ENCODE data around the gene AOPEP.

AOPEP gene

GRCh38 chr9:94802793-94803192 is 76.3 kb downstream of the AOPEP start:
- no peaks in the 10 kb centered on the region for H3K9me3 ChIP-seq (ENCODE audit: insufficient read depth, low read depth, low read length)
- H3K4me3 ChIP-seq (ENCODE audit: low read length, poor library complexity, severe bottlenecking): no peak overlapping the region
- H3K27me3 ChIP-seq (ENCODE audit: insufficient read depth, low read length, poor library complexity, severe bottlenecking): no peaks in the 10 kb centered on the region
- no peaks in the 10 kb centered on the region for H3K9me2 ChIP-seq (replicated peaks; ENCODE audit: low read depth, low read length)
- H3K9ac ChIP-seq (ENCODE audit: low read depth, low read length, poor library complexity, severe bottlenecking): no peak overlapping the region
- peaks cover 34% of the 10 kb centered on the region for H3K4me1 ChIP-seq (ENCODE audit: insufficient read depth, low read length, poor library complexity, severe bottlenecking)
- H3K79me2 ChIP-seq (ENCODE audit: insufficient read depth, low read length): no peaks in the 10 kb centered on the region
- no peaks in the 10 kb centered on the region for H4K20me1 ChIP-seq (ENCODE audit: insufficient read depth, low read length, poor library complexity, severe bottlenecking)
- peaks cover 12% of the 10 kb centered on the region; the same call in 1 of the 2 replicates for H3K36me3 ChIP-seq (ENCODE audit: insufficient read depth, low read length)
- TF ChIP-seq EZH2phosphoT487 (IDR thresholded peaks at IDR 0.05; ENCODE audit: borderline replicate concordance): no peak
- peak overlapping the region; percentile 6 for H3K4me2 ChIP-seq (ENCODE audit: low read depth, low read length, poor library complexity, severe bottlenecking)
- H3F3A ChIP-seq (ENCODE audit: low read depth): no peaks in the 10 kb centered on the region
- H2AFZ ChIP-seq (ENCODE audit: low read length): no peak overlapping the region

DNA sequence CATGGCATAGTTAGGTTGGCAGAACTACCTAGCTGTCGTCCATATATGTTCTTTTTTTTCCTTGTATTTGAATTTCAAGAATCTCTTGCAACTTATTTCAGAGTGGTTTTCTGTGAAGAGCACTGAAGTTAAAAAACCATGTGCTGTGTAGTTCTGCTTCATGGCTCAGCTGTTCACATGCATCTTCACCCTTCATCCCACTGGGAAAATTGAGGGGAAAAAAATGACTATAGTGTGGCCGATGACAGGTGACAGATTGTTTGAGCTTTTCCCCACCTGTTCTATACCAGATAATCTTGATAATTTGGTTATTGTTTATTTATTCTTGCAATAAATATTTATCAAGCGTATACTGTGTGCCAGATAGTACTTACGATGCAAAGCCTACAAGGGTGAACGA is 77.8 kb downstream of the AOPEP start:
- H3K79me2 ChIP-seq (ENCODE audit: insufficient read depth, low read length): no peaks in the 10 kb centered on the region
- no peak overlapping the region for H3K4me2 ChIP-seq (ENCODE audit: low read depth, low read length, poor library complexity, severe bottlenecking)
- peaks cover 12% of the 10 kb centered on the region; the same call in 1 of the 2 replicates for H3K36me3 ChIP-seq (ENCODE audit: insufficient read depth, low read length)
- H3K4me1 ChIP-seq (ENCODE audit: insufficient read depth, low read length, poor library complexity, severe bottlenecking): peaks cover 34% of the 10 kb centered on the region
- no peak overlapping the region for H3K9ac ChIP-seq (ENCODE audit: low read depth, low read length, poor library complexity, severe bottlenecking)
- TF ChIP-seq, protein P1, sequence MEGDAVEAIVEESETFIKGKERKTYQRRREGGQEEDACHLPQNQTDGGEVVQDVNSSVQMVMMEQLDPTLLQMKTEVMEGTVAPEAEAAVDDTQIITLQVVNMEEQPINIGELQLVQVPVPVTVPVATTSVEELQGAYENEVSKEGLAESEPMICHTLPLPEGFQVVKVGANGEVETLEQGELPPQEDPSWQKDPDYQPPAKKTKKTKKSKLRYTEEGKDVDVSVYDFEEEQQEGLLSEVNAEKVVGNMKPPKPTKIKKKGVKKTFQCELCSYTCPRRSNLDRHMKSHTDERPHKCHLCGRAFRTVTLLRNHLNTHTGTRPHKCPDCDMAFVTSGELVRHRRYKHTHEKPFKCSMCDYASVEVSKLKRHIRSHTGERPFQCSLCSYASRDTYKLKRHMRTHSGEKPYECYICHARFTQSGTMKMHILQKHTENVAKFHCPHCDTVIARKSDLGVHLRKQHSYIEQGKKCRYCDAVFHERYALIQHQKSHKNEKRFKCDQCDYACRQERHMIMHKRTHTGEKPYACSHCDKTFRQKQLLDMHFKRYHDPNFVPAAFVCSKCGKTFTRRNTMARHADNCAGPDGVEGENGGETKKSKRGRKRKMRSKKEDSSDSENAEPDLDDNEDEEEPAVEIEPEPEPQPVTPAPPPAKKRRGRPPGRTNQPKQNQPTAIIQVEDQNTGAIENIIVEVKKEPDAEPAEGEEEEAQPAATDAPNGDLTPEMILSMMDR (conservative IDR thresholded peaks at IDR 0.05; ENCODE audit: low read length): no peak
- TF ChIP-seq EZH2phosphoT487 (IDR thresholded peaks at IDR 0.05; ENCODE audit: borderline replicate concordance): no peak
- H3K9me3 ChIP-seq (ENCODE audit: insufficient read depth, low read depth, low read length): no peaks in the 10 kb centered on the region
- H3K27me3 ChIP-seq (ENCODE audit: insufficient read depth, low read length, poor library complexity, severe bottlenecking): no peaks in the 10 kb centered on the region
- H4K20me1 ChIP-seq (ENCODE audit: insufficient read depth, low read length, poor library complexity, severe bottlenecking): no peaks in the 10 kb centered on the region
- H2AFZ ChIP-seq (ENCODE audit: low read length): no peak overlapping the region
- H3K4me3 ChIP-seq (ENCODE audit: low read length, poor library complexity, severe bottlenecking): no peak overlapping the region
- no peaks in the 10 kb centered on the region for H3K9me2 ChIP-seq (replicated peaks; ENCODE audit: low read depth, low read length)
- no peaks in the 10 kb centered on the region for H3F3A ChIP-seq (ENCODE audit: low read depth)

GRCh38 chr9:94805051-94805489 is 78.6 kb downstream of the AOPEP start:
- H3K9ac ChIP-seq (ENCODE audit: low read depth, low read length, poor library complexity, severe bottlenecking): no peak overlapping the region

More at GRCh38 chr9:94805051-94805489, 78.6 kb downstream of the AOPEP start:
- Histone ChIP-seq H3K4me2 (ENCODE audit: low read depth, low read length, poor library complexity, severe bottlenecking) (no peak overlapping the region), H3K9me2 (replicated peaks; ENCODE audit: low read depth, low read length) (no peaks in the 10 kb centered on the region), H3K27me3 (ENCODE audit: insufficient read depth, low read length, poor library complexity, severe bottlenecking) (no peaks in the 10 kb centered on the region), H3K4me1 (ENCODE audit: insufficient read depth, low read length, poor library complexity, severe bottlenecking) (peaks cover 34% of the 10 kb centered on the region), H3K79me2 (ENCODE audit: insufficient read depth, low read length) (no peaks in the 10 kb centered on the region), H3K36me3 (ENCODE audit: insufficient read depth, low read length) (peaks cover 12% of the 10 kb centered on the region; the same call in 1 of the 2 replicates), H4K20me1 (ENCODE audit: insufficient read depth, low read length, poor library complexity, severe bottlenecking) (no peaks in the 10 kb centered on the region), H3K4me3 (ENCODE audit: low read length, poor library complexity, severe bottlenecking) (no peak overlapping the region), H3F3A (ENCODE audit: low read depth) (no peaks in the 10 kb centered on the region), H2AFZ (ENCODE audit: low read length) (no peak overlapping the region), H3K9me3 (ENCODE audit: insufficient read depth, low read depth, low read length) (no peaks in the 10 kb centered on the region)
- no peak for TF ChIP-seq EZH2phosphoT487 (IDR thresholded peaks at IDR 0.05; ENCODE audit: borderline replicate concordance)
- TF ChIP-seq, protein P1 (conservative IDR thresholded peaks at IDR 0.05; ENCODE audit: low read length): no peak
